Measurements from ENCODE around the gene PREX1.

PREX1 gene

GRCh38 chr20:48750941-48751635 lies 76.7 kb downstream of the PREX1 start:
- DNase-seq (ENCODE audit: low spot score) = no peak

GRCh38 chr20:48750376-48750775 lies 77.4 kb downstream of the PREX1 start:
- no peak for DNase-seq (ENCODE audit: low spot score)

- no peak for DNase-seq (ENCODE audit: low spot score)
Measured at GRCh38 chr20:48749437-48749836, 78.4 kb downstream of the PREX1 start.

- no peak for DNase-seq (ENCODE audit: low spot score)
Measured at GRCh38 chr20:48748556-48748955, 79.2 kb downstream of the PREX1 start.

- no peak for DNase-seq (ENCODE audit: low spot score)
Measured at GRCh38 chr20:48747840-48748414, 79.9 kb downstream of the PREX1 start.

- DNase-seq (ENCODE audit: low spot score) = no peak
Measured at GRCh38 chr20:48745330-48745729, 82.5 kb downstream of the PREX1 start.

- no peak for DNase-seq (ENCODE audit: low spot score)
Measured at GRCh38 chr20:48744515-48744914, 83.3 kb downstream of the PREX1 start.

GRCh38 chr20:48743807-48744206 lies 84.0 kb downstream of the PREX1 start:
- no peak for DNase-seq (ENCODE audit: low spot score)

GRCh38 chr20:48742912-48743680 lies 84.7 kb downstream of the PREX1 start:
- no peak for DNase-seq (ENCODE audit: low spot score)

GRCh38 chr20:48742233-48742632 lies 85.6 kb downstream of the PREX1 start:
- no peak for DNase-seq (ENCODE audit: low spot score)

GRCh38 chr20:48741669-48742068 lies 86.1 kb downstream of the PREX1 start:
- no peak for DNase-seq (ENCODE audit: low spot score)

- DNase-seq (ENCODE audit: low spot score) = no peak
Measured at GRCh38 chr20:48740712-48741111, 87.1 kb downstream of the PREX1 start.

GRCh38 chr20:48740292-48740649 lies 87.5 kb downstream of the PREX1 start:
- no peak for DNase-seq (ENCODE audit: low spot score)

- DNase-seq (ENCODE audit: low spot score) = no peak
Measured at GRCh38 chr20:48739395-48740291, 88.2 kb downstream of the PREX1 start.

GRCh38 chr20:48738399-48739304 lies 89.1 kb downstream of the PREX1 start:
- no peak for DNase-seq (ENCODE audit: low spot score)

GRCh38 chr20:48738094-48738398 lies 89.8 kb downstream of the PREX1 start:
- DNase-seq (ENCODE audit: low spot score) = no peak

GRCh38 chr20:48737434-48738093 lies 90.2 kb downstream of the PREX1 start:
- no peak for DNase-seq (ENCODE audit: low spot score)

- no peak for DNase-seq (ENCODE audit: low spot score)
Measured at GRCh38 chr20:48736636-48737035, 91.2 kb downstream of the PREX1 start.

- DNase-seq (ENCODE audit: low spot score) = no peak
Measured at GRCh38 chr20:48736231-48736630, 91.6 kb downstream of the PREX1 start.

- no peak for DNase-seq (ENCODE audit: low spot score)
Measured at GRCh38 chr20:48735112-48735511, 92.7 kb downstream of the PREX1 start.
